Colonic mucosa (tissue), 4 donors: Measurements from ENCODE around the gene TCF7L1. TPM values are rescaled to one million over a fixed set of nuclear protein-coding genes. Genes with fewer than 3 reads are reported as not detected.

Experiments used
- DNase-seq: peaks from one replicate; pipeline ENCODE4 v3.0.0-alpha.2; 2020
- H3K27ac ChIP-seq: fragments of 200-600 bp; one replicate; pipeline ENCODE4 v1.8.0; 2021
- H3K27me3 ChIP-seq: fragments of 200-600 bp; one replicate; pipeline ENCODE4 v1.8.0; 2021
- H3K36me3 ChIP-seq: fragments of 200-600 bp; one replicate; pipeline ENCODE4 v1.8.0; 2021
- H3K4me1 ChIP-seq: fragments of 200-600 bp; one replicate; pipeline ENCODE4 v1.8.0; 2021; ENCODE audit warnings: mild to moderate bottlenecking
- H3K4me3 ChIP-seq: fragments of 200-600 bp; one replicate; pipeline ENCODE4 v1.8.0; 2021
- H3K9ac ChIP-seq, 2 donors: one replicate each; pipeline ENCODE4 v1.7.0; 2013; ENCODE audit warnings: control low read depth in 2 of 2, low read depth in 2 of 2, low read length in 2 of 2
- H3K9me3 ChIP-seq: fragments of 200-600 bp; one replicate; pipeline ENCODE4 v1.8.0; 2021
- intact Hi-C: fragments of 100-400 bp; cut with DNase I; formaldehyde crosslinking; loops from one replicate; pipeline ENCODE4 v1.14.1; 2022
- total RNA-seq, 2 donors: library from RNA; stranded (reverse); fragmentation: NEBNext Ultra II Directional in 1 of 2; extraction: Animal tissue kit (Norgen Biotek cat#: 25700) in 1 of 2; gene quantifications; one replicate each; pipeline ENCODE4 v1.2.1, GENCODE V29; 2021
- TF ChIP-seq, protein P1 (sequence below): fragments of 200-600 bp; IDR thresholded peaks from one replicate; pipeline ENCODE4 v1.8.0; 2022; ENCODE audit warnings: antibody characterized with exemption, mild to moderate bottlenecking
- donor health status: healthy.
- donor health status: DM: no; HTN: no; CAD: no.
- donor health status: DM: no; HTN: no; CAD: no.

The TCF7L1 gene
- total RNA-seq, 2 donors from 2014 or later, result 0.99 to 3.2 TPM

DNA sequence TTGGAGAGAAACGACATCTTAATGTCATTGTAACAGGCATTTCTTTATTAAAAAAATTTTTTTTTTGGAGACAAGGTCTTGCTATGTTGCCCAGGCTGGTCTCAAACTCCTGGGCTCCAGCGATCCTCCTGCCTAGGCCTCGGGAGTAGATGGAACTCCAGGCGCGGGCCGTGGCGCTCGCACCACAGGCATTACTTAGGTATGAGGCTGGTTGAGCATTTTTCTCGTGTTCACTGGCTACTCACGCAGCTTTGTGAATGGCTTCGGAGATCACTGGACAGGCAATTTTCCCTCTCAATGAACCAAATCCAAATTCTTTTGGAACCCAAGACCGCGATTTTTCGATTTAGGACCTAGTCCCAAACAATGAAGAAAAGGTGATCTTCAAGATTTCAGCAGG lies 795 bp upstream of the TCF7L1 start:
- Histone ChIP-seq H3K27me3 (peaks cover 22% of the 10 kb centered on the region), H3K27ac (no peak overlapping the region), H3K36me3 (no peaks in the 10 kb centered on the region), H3K9me3 (no peaks in the 10 kb centered on the region), H3K4me1 (no peaks in the 10 kb centered on the region), H3K4me3 (peak overlapping the region; percentile 37), H3K9ac (no peak overlapping the region)
- intact Hi-C loops, result loop anchor here (5.0 kb wide), 1 partner anchor 155 kb away; no protein-coding TSS in a partner anchor
- TF ChIP-seq, protein P1, sequence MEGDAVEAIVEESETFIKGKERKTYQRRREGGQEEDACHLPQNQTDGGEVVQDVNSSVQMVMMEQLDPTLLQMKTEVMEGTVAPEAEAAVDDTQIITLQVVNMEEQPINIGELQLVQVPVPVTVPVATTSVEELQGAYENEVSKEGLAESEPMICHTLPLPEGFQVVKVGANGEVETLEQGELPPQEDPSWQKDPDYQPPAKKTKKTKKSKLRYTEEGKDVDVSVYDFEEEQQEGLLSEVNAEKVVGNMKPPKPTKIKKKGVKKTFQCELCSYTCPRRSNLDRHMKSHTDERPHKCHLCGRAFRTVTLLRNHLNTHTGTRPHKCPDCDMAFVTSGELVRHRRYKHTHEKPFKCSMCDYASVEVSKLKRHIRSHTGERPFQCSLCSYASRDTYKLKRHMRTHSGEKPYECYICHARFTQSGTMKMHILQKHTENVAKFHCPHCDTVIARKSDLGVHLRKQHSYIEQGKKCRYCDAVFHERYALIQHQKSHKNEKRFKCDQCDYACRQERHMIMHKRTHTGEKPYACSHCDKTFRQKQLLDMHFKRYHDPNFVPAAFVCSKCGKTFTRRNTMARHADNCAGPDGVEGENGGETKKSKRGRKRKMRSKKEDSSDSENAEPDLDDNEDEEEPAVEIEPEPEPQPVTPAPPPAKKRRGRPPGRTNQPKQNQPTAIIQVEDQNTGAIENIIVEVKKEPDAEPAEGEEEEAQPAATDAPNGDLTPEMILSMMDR, result no peak
- DNase-seq, result no peak

- H3K27me3 ChIP-seq, result peaks cover 22% of the 10 kb centered on the region
- no peaks in the 10 kb centered on the region for H3K9me3 ChIP-seq
- TF ChIP-seq, protein P1, result no peak
- no peaks in the 10 kb centered on the region for H3K36me3 ChIP-seq
- peak overlapping the region in 1 of 2 donors; percentile 76 for H3K9ac ChIP-seq
- H3K4me1 ChIP-seq, result no peaks in the 10 kb centered on the region
- intact Hi-C loops, result loop anchor here (5.0 kb wide), 1 partner anchor 153 kb away; no protein-coding TSS in a partner anchor
- no peak overlapping the region for H3K27ac ChIP-seq
- peak; percentile 23 for DNase-seq
- peak overlapping the region; percentile 46 for H3K4me3 ChIP-seq
Measured at GRCh38 chr2:85133751-85134254, 611 bp downstream of the TCF7L1 start.

DNA sequence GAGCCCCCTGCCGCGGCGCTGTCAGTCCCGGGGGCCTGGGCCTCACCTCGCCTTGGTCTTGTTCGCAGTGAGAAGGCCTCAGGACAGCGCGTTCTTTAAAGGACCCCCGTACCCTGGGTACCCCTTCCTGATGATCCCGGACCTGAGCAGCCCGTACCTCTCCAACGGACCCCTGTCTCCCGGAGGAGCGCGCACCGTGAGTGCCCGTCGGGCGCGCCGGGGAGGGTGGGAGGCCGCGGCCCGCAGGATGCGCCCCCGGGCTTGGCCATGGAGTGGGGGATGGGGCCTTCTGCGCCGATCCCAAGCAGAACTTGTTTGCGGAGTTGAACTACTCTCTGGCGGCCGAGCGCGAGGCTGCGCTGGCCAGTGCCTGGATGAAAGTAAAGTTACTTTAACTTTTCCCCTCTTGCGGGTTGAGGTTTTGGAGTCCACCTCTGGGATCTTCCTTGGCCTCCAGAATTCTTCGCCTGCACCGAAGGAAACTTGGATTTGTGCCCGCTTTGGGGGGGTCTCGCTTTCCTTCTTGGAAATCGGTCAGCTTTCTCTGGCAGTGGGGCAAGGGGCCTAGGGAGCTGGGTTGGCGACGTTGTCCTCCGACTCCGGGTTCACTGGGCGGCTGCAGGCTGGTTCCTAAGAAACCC lies 1.2 kb downstream of the TCF7L1 start:
- Histone ChIP-seq H3K27me3 (peaks cover 22% of the 10 kb centered on the region), H3K27ac (no peak overlapping the region)

GRCh38 chr2:85134896-85135659 lies 1.9 kb downstream of the TCF7L1 start:
- intact Hi-C loops, result loop anchor here (5.0 kb wide), 1 partner anchor 152 kb away; no protein-coding TSS in a partner anchor
- TF ChIP-seq, protein P1, result no peak
- H3K4me3 ChIP-seq, result no peak overlapping the region
- peak overlapping the region in 1 of 2 donors; percentile 24 for H3K9ac ChIP-seq
- no peak overlapping the region for H3K27ac ChIP-seq
- H3K9me3 ChIP-seq, result no peaks in the 10 kb centered on the region
- H3K36me3 ChIP-seq, result no peaks in the 10 kb centered on the region
- peaks cover 22% of the 10 kb centered on the region for H3K27me3 ChIP-seq
- no peaks in the 10 kb centered on the region for H3K4me1 ChIP-seq
- DNase-seq, result no peak

More for the DNA sequence above, 1.2 kb downstream of the TCF7L1 start:
- peak overlapping the region in 1 of 2 donors; percentile 76 for H3K9ac ChIP-seq
- H3K36me3 ChIP-seq, result no peaks in the 10 kb centered on the region
- no peaks in the 10 kb centered on the region for H3K4me1 ChIP-seq
- peak overlapping the region; percentile 46 for H3K4me3 ChIP-seq
- no peaks in the 10 kb centered on the region for H3K9me3 ChIP-seq
- DNase-seq, result peak; percentile 22
- intact Hi-C loops, result loop anchor here (5.0 kb wide), 1 partner anchor 153 kb away; no protein-coding TSS in a partner anchor
- TF ChIP-seq, protein P1, result no peak

DNA sequence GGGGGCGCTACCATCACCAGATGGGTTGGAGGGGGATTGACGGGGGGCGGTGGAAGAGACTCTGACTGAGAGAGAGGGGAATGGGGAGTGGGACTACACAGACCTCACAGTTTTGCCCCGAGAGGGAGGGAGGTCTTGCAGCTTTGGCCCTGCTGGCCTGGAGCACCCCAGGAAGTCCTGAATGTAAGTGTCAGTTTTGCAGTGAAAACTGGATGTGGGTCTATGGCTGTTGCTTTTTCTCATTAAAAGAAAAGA lies 2.4 kb downstream of the TCF7L1 start:
- no peak overlapping the region for H3K9ac ChIP-seq

More for the DNA sequence above, 2.4 kb downstream of the TCF7L1 start:
- Histone ChIP-seq H3K4me1 (no peaks in the 10 kb centered on the region), H3K27me3 (peaks cover 22% of the 10 kb centered on the region), H3K9me3 (no peaks in the 10 kb centered on the region), H3K4me3 (no peak overlapping the region), H3K36me3 (no peaks in the 10 kb centered on the region), H3K27ac (no peak overlapping the region)
- no peak for DNase-seq
- intact Hi-C loops, result no loop called here
- TF ChIP-seq, protein P1, result no peak
